K562 (cell line): Measurements from ENCODE around the gene MYL5. TPM values are rescaled to one million over a fixed set of nuclear protein-coding genes. Genes with fewer than 3 reads are reported as not detected.

Experiments used
- CBX1 ChIP-seq: sonication (generic); IDR thresholded peaks from 2 replicates; pipeline ENCODE4 v1.6.1; 2016; ENCODE audit warnings: antibody characterized with exemption, low read depth, mild to moderate bottlenecking
- CHAMP1 ChIP-seq: fragments of 450-650 bp; IDR thresholded peaks from 2 replicates; pipeline ENCODE4 v1.6.1; 2016; ENCODE audit warnings: mild to moderate bottlenecking
- HLTF ChIP-seq: fragments of 450-650 bp; IDR thresholded peaks from 2 replicates; pipeline ENCODE4 v1.6.1; 2016
- MAZ ChIP-seq, 2 experiments: fragments of 450-650 bp in 1 of 2; sonication (generic) in 1 of 2; formaldehyde crosslinking; IDR thresholded peaks in 1 of 2; conservative IDR thresholded peaks in 1 of 2; 2 replicates each; pipeline versions ENCODE4 v1.4.0 to v1.5.0; 2020; ENCODE audit warnings: mild to moderate bottlenecking in 1 of 2, missing genetic modification reagents in 1 of 2
- POLR2G ChIP-seq: fragments of 200-400 bp; formaldehyde crosslinking; IDR thresholded peaks from 2 replicates; pipeline ENCODE4 v1.6.1; 2017; ENCODE audit warnings: low read depth, mild to moderate bottlenecking, antibody characterized with exemption, low read length, moderate library complexity
- ZBTB40 ChIP-seq, 2 experiments: fragments of 450-650 bp in 1 of 2; sonication (generic) in 1 of 2; formaldehyde crosslinking in 1 of 2; IDR thresholded peaks; 2 replicates each; pipeline versions ENCODE4 v1.7.1 to v1.9.0; 2016 to 2022; ENCODE audit warnings: inconsistent platforms in 1 of 2, mild to moderate bottlenecking in 1 of 2, missing genetic modification reagents in 1 of 2
- polyA plus RNA-seq, 8 experiments: library from polyadenylated mRNA; depleted of rRNA in 4 of 8; stranded (reverse) in 5 of 8; unstranded in 3 of 8; fragments of >200 nt; fragmentation: Nextera tagmentation in 2 of 8; fragmentation: Illumina TruSeq in 1 of 8; extraction: Ambion mirVana in 2 of 8; extraction: Trizol in 1 of 8; gene quantifications; 2 replicates each; pipeline versions ENCODE4 v1.2.1 to v1.2.3, GENCODE V29; 2011 to 2014; ENCODE audit warnings: inconsistent platforms in 1 of 8, missing spikeins in 1 of 8
- total RNA-seq, 7 experiments: library from RNA; depleted of rRNA in 6 of 7; stranded (reverse); fragments of >200 nt in 6 of 7; fragmentation: Illumina TruSeq in 2 of 7; extraction: Trizol in 2 of 7; gene quantifications; 2 replicates each; pipeline versions ENCODE4 v1.2.1 to v1.2.3, GENCODE V29; 2011 to 2021; ENCODE audit warnings: low replicate concordance in 1 of 7
- TF ChIP-seq, protein P1 (sequence below): fragments of 450-650 bp; IDR thresholded peaks from 2 replicates; pipeline ENCODE4 v1.6.1; 2016; ENCODE audit warnings: low read depth

Gene MYL5
- total and polyA plus RNA-seq, 9 of the 15 experiments (the other 6 are each of a cell fraction or from before 2014, with no cell fraction given), result 1.4 to 10.0 (median 4.1) TPM

GRCh38 chr4:646460-646859 is 27.9 kb upstream of the MYL5 start (continued):
- TF ChIP-seq, protein P1, sequence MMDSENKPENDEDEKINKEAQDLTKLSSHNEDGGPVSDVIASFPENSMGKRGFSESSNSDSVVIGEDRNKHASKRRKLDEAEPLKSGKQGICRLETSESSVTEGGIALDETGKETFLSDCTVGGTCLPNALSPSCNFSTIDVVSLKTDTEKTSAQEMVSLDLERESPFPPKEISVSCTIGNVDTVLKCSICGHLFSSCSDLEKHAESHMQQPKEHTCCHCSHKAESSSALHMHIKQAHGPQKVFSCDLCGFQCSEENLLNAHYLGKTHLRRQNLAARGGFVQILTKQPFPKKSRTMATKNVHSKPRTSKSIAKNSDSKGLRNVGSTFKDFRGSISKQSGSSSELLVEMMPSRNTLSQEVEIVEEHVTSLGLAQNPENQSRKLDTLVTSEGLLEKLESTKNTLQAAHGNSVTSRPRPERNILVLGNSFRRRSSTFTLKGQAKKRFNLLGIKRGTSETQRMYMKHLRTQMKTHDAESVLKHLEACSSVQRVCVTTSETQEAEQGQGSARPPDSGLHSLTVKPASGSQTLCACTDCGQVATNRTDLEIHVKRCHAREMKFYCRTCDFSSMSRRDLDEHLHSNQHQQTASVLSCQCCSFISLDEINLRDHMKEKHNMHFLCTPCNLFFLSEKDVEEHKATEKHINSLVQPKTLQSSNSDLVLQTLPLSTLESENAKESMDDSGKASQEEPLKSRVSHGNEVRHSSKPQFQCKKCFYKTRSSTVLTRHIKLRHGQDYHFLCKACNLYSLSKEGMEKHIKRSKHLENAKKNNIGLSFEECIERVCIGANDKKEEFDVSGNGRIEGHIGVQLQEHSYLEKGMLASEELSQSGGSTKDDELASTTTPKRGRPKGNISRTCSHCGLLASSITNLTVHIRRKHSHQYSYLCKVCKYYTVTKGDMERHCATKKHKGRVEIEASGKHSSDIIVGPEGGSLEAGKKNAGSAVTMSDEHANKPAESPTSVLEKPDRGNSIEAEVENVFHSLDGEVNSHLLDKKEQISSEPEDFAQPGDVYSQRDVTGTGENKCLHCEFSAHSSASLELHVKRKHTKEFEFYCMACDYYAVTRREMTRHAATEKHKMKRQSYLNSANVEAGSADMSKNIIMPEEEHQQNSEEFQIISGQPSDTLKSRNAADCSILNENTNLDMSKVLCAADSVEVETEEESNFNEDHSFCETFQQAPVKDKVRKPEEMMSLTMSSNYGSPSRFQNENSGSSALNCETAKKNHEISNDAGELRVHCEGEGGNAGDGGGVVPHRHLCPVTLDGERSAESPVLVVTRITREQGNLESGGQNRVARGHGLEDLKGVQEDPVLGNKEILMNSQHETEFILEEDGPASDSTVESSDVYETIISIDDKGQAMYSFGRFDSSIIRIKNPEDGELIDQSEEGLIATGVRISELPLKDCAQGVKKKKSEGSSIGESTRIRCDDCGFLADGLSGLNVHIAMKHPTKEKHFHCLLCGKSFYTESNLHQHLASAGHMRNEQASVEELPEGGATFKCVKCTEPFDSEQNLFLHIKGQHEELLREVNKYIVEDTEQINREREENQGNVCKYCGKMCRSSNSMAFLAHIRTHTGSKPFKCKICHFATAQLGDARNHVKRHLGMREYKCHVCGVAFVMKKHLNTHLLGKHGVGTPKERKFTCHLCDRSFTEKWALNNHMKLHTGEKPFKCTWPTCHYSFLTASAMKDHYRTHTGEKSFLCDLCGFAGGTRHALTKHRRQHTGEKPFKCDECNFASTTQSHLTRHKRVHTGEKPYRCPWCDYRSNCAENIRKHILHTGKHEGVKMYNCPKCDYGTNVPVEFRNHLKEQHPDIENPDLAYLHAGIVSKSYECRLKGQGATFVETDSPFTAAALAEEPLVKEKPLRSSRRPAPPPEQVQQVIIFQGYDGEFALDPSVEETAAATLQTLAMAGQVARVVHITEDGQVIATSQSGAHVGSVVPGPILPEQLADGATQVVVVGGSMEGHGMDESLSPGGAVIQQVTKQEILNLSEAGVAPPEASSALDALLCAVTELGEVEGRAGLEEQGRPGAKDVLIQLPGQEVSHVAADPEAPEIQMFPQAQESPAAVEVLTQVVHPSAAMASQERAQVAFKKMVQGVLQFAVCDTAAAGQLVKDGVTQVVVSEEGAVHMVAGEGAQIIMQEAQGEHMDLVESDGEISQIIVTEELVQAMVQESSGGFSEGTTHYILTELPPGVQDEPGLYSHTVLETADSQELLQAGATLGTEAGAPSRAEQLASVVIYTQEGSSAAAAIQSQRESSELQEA, result no peak
- TF ChIP-seq POLR2G, result peak; percentile 51
- 0 out of 2 replicates have a peak, but pooled peaks have one; percentile 44 for TF ChIP-seq CBX1
- TF ChIP-seq MAZ (CRISPR knock-in tag; conservative IDR thresholded peaks at IDR 0.05 in 1 of 2, IDR thresholded peaks at IDR 0.05 in 1 of 2), result 0 out of 4 replicates have a peak, but pooled peaks of 1 of the 2 experiments have one; percentile 53
- 0 out of 2 replicates have a peak, but pooled peaks have one; percentile 6 for TF ChIP-seq HLTF
- TF ChIP-seq ZBTB40 (IDR thresholded peaks at IDR 0.05), result peak; percentile 63; the same call in 1 of the 2 replicates
- TF ChIP-seq ZBTB40 (CRISPR knock-in tag; IDR thresholded peaks at IDR 0.05), result no peak
- 0 out of 2 replicates have a peak, but pooled peaks have one; percentile 37 for TF ChIP-seq CHAMP1
